ENCODE measurements around the gene ITGA2B. TPM values are rescaled to one million over a fixed set of nuclear protein-coding genes. Genes with fewer than 3 reads are reported as not detected.

Gene ITGA2B
- total RNA-seq, 1 experiment from 2014 or later, result 8.3 TPM

- Histone ChIP-seq H3T11ph (ENCODE audit: low read length) (no peak overlapping the region), H3K4ac (ENCODE audit: low read depth, low read length) (no peak overlapping the region), H4K8ac (replicated peaks; ENCODE audit: insufficient read length, low read depth, low read length) (no peak overlapping the region), H3K4me1 (ENCODE audit: insufficient read depth, low read length) (no peaks in the 10 kb centered on the region; the same call in 1 of the 2 replicates), H3K56ac (ENCODE audit: insufficient read length, low read depth, low read length) (no peak overlapping the region), H3K27ac (ENCODE audit: insufficient read length, low read depth, low read length) (no peak overlapping the region), H3K23me2 (ENCODE audit: insufficient read length, low read depth, low read length, poor library complexity, severe bottlenecking) (peaks cover 16% of the 10 kb centered on the region), H2BK120ac (ENCODE audit: low read depth, low read length, poor library complexity, severe bottlenecking) (no peak overlapping the region), H3K79me2 (ENCODE audit: insufficient read depth, low read length) (no peaks in the 10 kb centered on the region), H2BK5ac (ENCODE audit: insufficient read length, low read length) (no peak overlapping the region), H2BK15ac (ENCODE audit: low read depth, low read length) (no peak overlapping the region), H3K79me1 (ENCODE audit: insufficient read depth, low read depth, low read length, poor library complexity, severe bottlenecking) (no peaks in the 10 kb centered on the region), H2AK5ac (ENCODE audit: insufficient read length, low read length) (no peak overlapping the region), H4K20me1 (ENCODE audit: control insufficient read depth, insufficient read depth, insufficient read length) (no peaks in the 10 kb centered on the region), H3K27me3 (ENCODE audit: insufficient read depth, low read length) (peaks cover 14% of the 10 kb centered on the region; the same call in 1 of the 2 replicates), H3K9me3 (ENCODE audit: control insufficient read depth, low read depth, low read length) (no peaks in the 10 kb centered on the region), H4K91ac (ENCODE audit: insufficient read length, low read depth, low read length) (no peak overlapping the region), H3K14ac (ENCODE audit: insufficient read depth, low read length) (no peak overlapping the region), H2BK20ac (ENCODE audit: low read depth, low read length, poor library complexity, severe bottlenecking) (no peak overlapping the region), H3K18ac (ENCODE audit: insufficient read length, low read depth, low read length) (no peak overlapping the region), H4K5ac (ENCODE audit: insufficient read length, low read depth, low read length) (no peak overlapping the region), H3K9ac (ENCODE audit: extremely low read depth, insufficient read length, low read length) (no peak overlapping the region), H3K23ac (ENCODE audit: insufficient read length, low read depth, low read length) (no peak overlapping the region), H2AFZ (ENCODE audit: low read length) (no peak overlapping the region), H3K4me2 (ENCODE audit: insufficient read depth, insufficient read length, low read length) (peak overlapping the region; percentile 62), H2BK12ac (ENCODE audit: insufficient read length, low read depth, low read length) (no peak overlapping the region)
- peaks cover 11 to 21% of the 10 kb centered on the region in 2 experiments for H3K4me1 Mint-ChIP-seq
- no peaks in the 10 kb centered on the region for H3K9me3 Mint-ChIP-seq
- TF ChIP-seq CTCF (conservative IDR thresholded peaks at IDR 0.05), result no peak
- H3K27me3 Mint-ChIP-seq (ENCODE audit: low read depth), result peaks cover 54% of the 10 kb centered on the region
- DNase-seq, result no peak
- no peak overlapping the region for H3K27ac Mint-ChIP-seq
- H3K4me3 Mint-ChIP-seq, result peak overlapping the region; percentile 68 to 85
- H3K36me3 Mint-ChIP-seq (ENCODE audit: insufficient read depth in 1 of 3, low read depth in 3 of 3), result no peaks in the 10 kb centered on the region
- WGBS (ENCODE audit: extremely low coverage, insufficient read length, low lambda C conversion rate), result no CpG with 5 or more reads among the region's 29 CpGs
These were observed 5.1 kb downstream of the ITGA2B start for GRCh38 chr17:44384281-44384822.

Measured in H9 (cell line).